NCI-H2196 treated with DMSO at 0.1 percent for 48 hours (cell line): Measurements from ENCODE around the gene PDIA5.

Source experiments
- DNase-seq: peaks from one replicate; lab custom pipeline; 2025; ENCODE audit not compliant: unreplicated experiment; lab: John Stamatoyannopoulos, UW

The PDIA5 gene

GRCh38 chr3:123161167-123161566, 94.3 kb downstream of the PDIA5 start:
- no peak for DNase-seq

GRCh38 chr3:123163141-123163540, 96.3 kb downstream of the PDIA5 start:
- DNase-seq = no peak

- no peak for DNase-seq
Observed at GRCh38 chr3:123165163-123165562, 98.3 kb downstream of the PDIA5 start.

- DNase-seq = no peak
Observed at GRCh38 chr3:123167686-123168085, 100.9 kb downstream of the PDIA5 start.

- DNase-seq = no peak
Observed at GRCh38 chr3:123168122-123168521, 101.3 kb downstream of the PDIA5 start.

GRCh38 chr3:123168605-123169004, 101.8 kb downstream of the PDIA5 start:
- no peak for DNase-seq

- no peak for DNase-seq
Observed at GRCh38 chr3:123169492-123169929, 102.7 kb downstream of the PDIA5 start.

- DNase-seq = no peak
Observed at GRCh38 chr3:123169930-123170329, 103.1 kb downstream of the PDIA5 start.

- no peak for DNase-seq
Observed at GRCh38 chr3:123180791-123181190, 114.0 kb downstream of the PDIA5 start.

GRCh38 chr3:123186695-123187094, 119.9 kb downstream of the PDIA5 start:
- DNase-seq = no peak

GRCh38 chr3:123188058-123188457, 121.2 kb downstream of the PDIA5 start:
- DNase-seq = no peak

- DNase-seq = no peak
Observed at GRCh38 chr3:123193448-123194101, 126.8 kb downstream of the PDIA5 start.

GRCh38 chr3:123194552-123194951, 127.7 kb downstream of the PDIA5 start:
- no peak for DNase-seq

GRCh38 chr3:123198372-123198771, 131.5 kb downstream of the PDIA5 start:
- no peak for DNase-seq

GRCh38 chr3:123201223-123201556, 134.4 kb downstream of the PDIA5 start:
- DNase-seq = no peak

- DNase-seq = peak; percentile 99
Observed at GRCh38 chr3:123201557-123202427, 135.0 kb downstream of the PDIA5 start, which contains the start of gene SEC22A. TSS of gene SEC22A (plus strand) at chr3:123201943. CDS start at chr3:123209218, 7,275 bp downstream.

GRCh38 chr3:123202451-123202850, 135.6 kb downstream of the PDIA5 start:
- DNase-seq = no peak
